CD4-positive, alpha-beta T cell treated with Interleukin-21 for 1 hour (primary cell): ENCODE measurements around the gene MYO1E.

ENCODE experiments used
- DNase-seq: peaks from one replicate; pipeline ENCODE4 v3.0.0-alpha.2; 2020

MYO1E gene

GRCh38 chr15:59116771-59117170 lies 255.9 kb downstream of the MYO1E start:
- no peak for DNase-seq

- no peak for DNase-seq
These were observed 256.5 kb downstream of the MYO1E start for GRCh38 chr15:59116141-59116540.

- DNase-seq: no peak
These were observed 257.6 kb downstream of the MYO1E start for GRCh38 chr15:59115047-59115446.

- no peak for DNase-seq
These were observed 261.4 kb downstream of the MYO1E start for GRCh38 chr15:59111251-59111650.

GRCh38 chr15:59105854-59106253 lies 266.8 kb downstream of the MYO1E start:
- no peak for DNase-seq

GRCh38 chr15:59104912-59105732 lies 267.5 kb downstream of the MYO1E start, which contains the start of gene CCNB2:
TSS of gene CCNB2 (plus strand) at chr15:59105146. CDS start at chr15:59105269, 123 bp downstream.
- DNase-seq: peak; percentile 93

- no peak for DNase-seq
These were observed 268.1 kb downstream of the MYO1E start for GRCh38 chr15:59104602-59104911.

GRCh38 chr15:59099162-59099685 lies 273.4 kb downstream of the MYO1E start:
- no peak for DNase-seq

- no peak for DNase-seq
These were observed 276.2 kb downstream of the MYO1E start for GRCh38 chr15:59096429-59096828.

- no peak for DNase-seq
These were observed 278.6 kb downstream of the MYO1E start for GRCh38 chr15:59094077-59094476.

- DNase-seq: no peak
These were observed 284.9 kb downstream of the MYO1E start for GRCh38 chr15:59087731-59088130.
